ENCODE measurements around the gene SCN5A. TPM values are rescaled to one million over a fixed set of nuclear protein-coding genes. Genes with fewer than 3 reads are reported as not detected.

Gene SCN5A
- total and polyA plus RNA-seq, 12 donors = 0.04 to 2.1 (median 0.33) TPM; not detected in 2

DNA sequence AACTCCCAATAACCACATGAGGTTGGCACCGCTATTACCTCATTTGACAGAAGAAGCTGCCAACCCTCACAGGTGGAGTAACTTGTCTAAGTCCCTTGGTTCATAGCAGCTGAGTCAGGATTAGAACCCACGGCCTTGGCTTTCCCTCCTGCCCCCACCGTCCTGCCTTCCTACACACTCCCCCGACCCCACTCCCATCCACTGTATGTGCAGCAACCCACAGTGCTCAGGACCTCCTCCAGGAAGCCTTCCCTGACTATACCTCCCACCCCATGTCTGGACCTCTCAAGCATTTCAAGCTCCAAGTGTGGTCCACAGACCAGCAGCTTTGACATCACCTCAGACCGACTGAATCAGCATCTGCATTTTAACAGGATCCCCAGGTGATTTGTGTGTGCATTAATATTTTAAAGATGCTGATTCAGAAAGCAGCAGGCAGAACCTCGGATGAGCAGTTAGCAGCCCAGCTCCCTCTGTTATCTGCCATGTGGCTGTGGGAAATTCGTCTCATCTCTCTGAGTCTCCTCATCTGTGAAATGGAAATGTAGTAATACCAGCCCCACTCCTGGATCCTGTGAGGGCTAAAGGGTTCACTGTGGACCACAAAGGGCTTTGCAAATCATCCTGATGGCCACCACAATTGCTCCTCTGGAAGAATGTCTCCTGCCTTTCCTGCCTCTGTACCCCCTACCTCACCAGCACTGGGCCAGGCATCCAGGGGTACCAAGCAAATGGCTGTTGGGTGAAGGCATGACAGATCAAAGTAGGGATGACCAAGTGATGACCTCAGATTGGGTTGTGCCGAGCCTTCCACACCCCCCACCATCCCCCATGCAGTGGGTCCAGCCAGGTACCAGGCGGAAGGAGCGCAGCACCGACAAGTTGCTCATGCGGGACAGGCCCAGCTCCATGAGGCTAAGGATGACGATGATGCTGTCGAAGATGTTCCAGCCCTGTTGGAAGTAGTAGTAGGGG is 62.7 kb downstream of the SCN5A start:
- no peaks in the 10 kb centered on the region for H3K36me3 ChIP-seq (replicated peaks in 1 of 2)
- intact Hi-C loops (cut with DNase I) = no loop called here
- TF ChIP-seq, protein P1, sequence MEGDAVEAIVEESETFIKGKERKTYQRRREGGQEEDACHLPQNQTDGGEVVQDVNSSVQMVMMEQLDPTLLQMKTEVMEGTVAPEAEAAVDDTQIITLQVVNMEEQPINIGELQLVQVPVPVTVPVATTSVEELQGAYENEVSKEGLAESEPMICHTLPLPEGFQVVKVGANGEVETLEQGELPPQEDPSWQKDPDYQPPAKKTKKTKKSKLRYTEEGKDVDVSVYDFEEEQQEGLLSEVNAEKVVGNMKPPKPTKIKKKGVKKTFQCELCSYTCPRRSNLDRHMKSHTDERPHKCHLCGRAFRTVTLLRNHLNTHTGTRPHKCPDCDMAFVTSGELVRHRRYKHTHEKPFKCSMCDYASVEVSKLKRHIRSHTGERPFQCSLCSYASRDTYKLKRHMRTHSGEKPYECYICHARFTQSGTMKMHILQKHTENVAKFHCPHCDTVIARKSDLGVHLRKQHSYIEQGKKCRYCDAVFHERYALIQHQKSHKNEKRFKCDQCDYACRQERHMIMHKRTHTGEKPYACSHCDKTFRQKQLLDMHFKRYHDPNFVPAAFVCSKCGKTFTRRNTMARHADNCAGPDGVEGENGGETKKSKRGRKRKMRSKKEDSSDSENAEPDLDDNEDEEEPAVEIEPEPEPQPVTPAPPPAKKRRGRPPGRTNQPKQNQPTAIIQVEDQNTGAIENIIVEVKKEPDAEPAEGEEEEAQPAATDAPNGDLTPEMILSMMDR (IDR thresholded peaks at IDR 0.05) = no peak
- no peak for TF ChIP-seq POLR2A (IDR thresholded peaks at IDR 0.05)
- DNase-seq = peak in 3 of 7 donors; percentile 2 to 18 (median 9)
- H3K4me1 ChIP-seq (replicated peaks in 1 of 2) = no peaks in the 10 kb centered on the region
- no peaks in the 10 kb centered on the region for H3K9me3 ChIP-seq (replicated peaks in 1 of 3)
- H3K4me3 ChIP-seq = no peak overlapping the region
- no peaks in the 10 kb centered on the region for H3K27me3 ChIP-seq
- WGBS, 4 donors = 85 to 89% (median 86%) methylated on average over 9 to 14 of the region's 14 CpGs
- no peak overlapping the region for H3K27ac ChIP-seq

DNA sequence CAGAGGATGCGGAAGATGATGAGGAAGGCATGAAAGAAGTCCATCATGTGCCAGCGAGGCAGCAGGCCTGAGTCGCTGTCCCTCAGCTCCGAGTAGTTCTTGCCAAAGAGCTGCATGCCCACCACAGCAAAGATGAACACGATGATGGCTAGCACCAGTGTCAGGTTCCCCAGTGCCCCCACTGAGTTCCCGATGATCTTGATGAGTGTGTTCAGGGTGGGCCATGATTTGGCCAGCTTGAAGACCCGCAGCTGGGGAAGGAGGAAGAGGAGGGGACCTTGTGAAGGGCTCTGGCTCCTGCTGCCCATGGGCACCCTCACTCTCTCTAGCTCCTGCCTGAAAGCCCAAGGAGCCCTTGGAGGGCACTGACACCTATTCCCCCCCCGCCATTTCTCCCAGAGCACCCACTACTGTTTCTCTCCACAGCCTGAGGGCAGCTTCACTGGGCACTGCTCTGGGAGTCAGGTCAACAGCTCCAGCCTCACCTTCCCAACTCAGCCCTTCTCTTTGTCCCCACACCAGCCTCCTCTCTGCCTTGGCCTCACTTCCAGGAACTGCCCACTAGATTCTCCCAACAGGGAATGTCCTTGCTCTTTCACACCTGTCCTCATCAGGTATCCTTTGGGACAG is 63.6 kb downstream of the SCN5A start:
- TF ChIP-seq POLR2A (IDR thresholded peaks at IDR 0.05) = no peak
- TF ChIP-seq, protein P1 (IDR thresholded peaks at IDR 0.05) = no peak
- no peaks in the 10 kb centered on the region for H3K27me3 ChIP-seq
- H3K27ac ChIP-seq = no peak overlapping the region
- no peaks in the 10 kb centered on the region for H3K4me1 ChIP-seq (replicated peaks in 1 of 2)
- H3K36me3 ChIP-seq (replicated peaks in 1 of 2) = no peaks in the 10 kb centered on the region
- no peak overlapping the region for H3K4me3 ChIP-seq
- DNase-seq = peak in 3 of 7 donors; percentile 2 to 21 (median 6)
- intact Hi-C loops (cut with DNase I) = no loop called here
- WGBS, 4 donors = 86 to 93% (median 92%) methylated on average over 6 to 8 of the region's 8 CpGs
- H3K9me3 ChIP-seq (replicated peaks in 1 of 3) = no peaks in the 10 kb centered on the region

DNA sequence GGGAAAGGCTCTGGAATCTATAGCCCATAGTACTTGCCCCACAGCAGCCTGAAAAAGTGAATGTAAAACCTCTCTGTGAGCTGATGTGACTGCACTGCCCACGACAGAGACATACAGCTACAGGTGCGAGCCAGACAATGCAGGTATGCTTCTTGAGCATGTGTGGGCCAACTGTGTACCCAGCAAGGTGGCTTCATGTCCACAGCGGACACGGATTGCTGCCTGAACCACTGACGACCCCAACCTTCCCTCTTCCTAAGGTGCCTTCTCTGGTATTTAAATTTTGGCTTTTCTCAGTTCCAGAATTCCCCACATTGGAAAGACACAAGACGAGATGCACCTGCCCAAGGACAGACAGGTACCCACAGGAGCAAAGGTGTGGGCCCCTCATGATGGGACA is 65.8 kb downstream of the SCN5A start:
- H3K27ac ChIP-seq = no peak overlapping the region
- intact Hi-C loops (cut with DNase I) = no loop called here
- 64 to 88% (median 83%) methylated on average over 4 to 6 of the region's 6 CpGs for WGBS, 4 donors
- H3K9me3 ChIP-seq (replicated peaks in 1 of 3) = no peaks in the 10 kb centered on the region
- H3K36me3 ChIP-seq (replicated peaks in 1 of 2) = no peaks in the 10 kb centered on the region
- no peaks in the 10 kb centered on the region for H3K4me1 ChIP-seq (replicated peaks in 1 of 2)
- peak in 2 of 7 donors; percentile 1 to 28 for DNase-seq
- no peaks in the 10 kb centered on the region for H3K27me3 ChIP-seq
- TF ChIP-seq, protein P1 (IDR thresholded peaks at IDR 0.05) = no peak
- no peak for TF ChIP-seq POLR2A (IDR thresholded peaks at IDR 0.05)
- H3K4me3 ChIP-seq = no peak overlapping the region

DNA sequence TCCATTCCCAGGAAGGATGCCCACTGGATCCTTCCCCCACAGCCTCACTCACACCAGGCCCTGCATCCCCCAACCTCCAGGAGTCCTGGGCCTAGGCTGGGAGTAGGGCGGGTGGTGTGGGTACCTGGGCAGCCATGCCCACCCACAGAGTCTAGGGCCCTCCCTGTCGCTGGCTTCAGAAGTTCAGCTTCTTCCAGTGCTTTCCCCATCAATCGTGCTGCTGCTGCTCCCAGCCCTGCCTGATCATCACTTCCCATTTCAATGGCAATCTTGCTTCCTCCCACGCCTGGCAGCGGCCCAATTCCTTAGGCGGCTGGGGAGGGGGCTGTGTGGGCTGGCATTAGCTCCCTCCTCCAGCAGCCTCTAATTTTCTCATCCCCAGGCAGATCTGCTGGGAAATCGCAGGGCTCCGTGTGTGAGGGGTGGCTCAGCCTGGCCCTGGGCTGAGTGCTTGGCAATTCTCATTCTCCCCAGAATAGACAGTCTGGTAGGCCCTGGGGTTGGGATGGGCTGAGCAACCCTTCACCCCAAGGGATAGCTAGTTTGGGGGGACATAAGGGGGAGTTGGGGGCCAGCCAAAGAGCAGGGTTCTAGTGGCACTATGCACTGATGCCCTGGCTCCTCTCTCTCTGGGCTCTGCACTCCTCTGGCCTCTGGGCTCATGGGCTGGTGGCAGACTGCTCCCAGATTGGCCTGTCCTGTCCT is 66.4 kb downstream of the SCN5A start:
- TF ChIP-seq, protein P1 (IDR thresholded peaks at IDR 0.05) = no peak
- TF ChIP-seq POLR2A (IDR thresholded peaks at IDR 0.05) = no peak
- no peaks in the 10 kb centered on the region for H3K4me1 ChIP-seq (replicated peaks in 1 of 2)
- no peaks in the 10 kb centered on the region for H3K27me3 ChIP-seq
- intact Hi-C loops (cut with DNase I) = no loop called here
- no peak overlapping the region for H3K27ac ChIP-seq
- no peaks in the 10 kb centered on the region for H3K36me3 ChIP-seq (replicated peaks in 1 of 2)
- no peak overlapping the region for H3K4me3 ChIP-seq
- WGBS, 4 donors = 47 to 65% (median 56%) methylated on average over 8 of the region's 8 CpGs
- DNase-seq = peak in 4 of 7 donors; percentile 3 to 20 (median 10)
- no peaks in the 10 kb centered on the region for H3K9me3 ChIP-seq (replicated peaks in 1 of 3)
